GM19328 (cell line): ENCODE data around the gene DYNC2H1.
"Not testable (repeated sequence)": the region's sequence is repeated elsewhere in the genome, so short reads cannot be mapped to it uniquely, and the experiment has no call there.

ENCODE experiments used
- ATAC-seq: cut with Tn5 transposase; IDR thresholded peaks from one replicate; pipeline ENCODE4 v1.9.1; 2021; ENCODE audit warnings: mild to moderate bottlenecking, moderate library complexity; ENCODE audit not compliant: unreplicated experiment

Gene DYNC2H1

GRCh38 chr11:103364687-103365086 is 255.5 kb downstream of the DYNC2H1 start:
- no peak for ATAC-seq

GRCh38 chr11:103367650-103368049 is 258.4 kb downstream of the DYNC2H1 start:
- ATAC-seq, result no peak

GRCh38 chr11:103368145-103368544 is 258.9 kb downstream of the DYNC2H1 start:
- ATAC-seq, result no peak

GRCh38 chr11:103370076-103370475 is 260.9 kb downstream of the DYNC2H1 start:
- ATAC-seq, result no peak

GRCh38 chr11:103372906-103373305 is 263.7 kb downstream of the DYNC2H1 start:
- ATAC-seq, result no peak

GRCh38 chr11:103374227-103374626 is 265.0 kb downstream of the DYNC2H1 start:
- ATAC-seq, result not testable (repeated sequence)

- ATAC-seq, result no peak
These were observed 269.7 kb downstream of the DYNC2H1 start for GRCh38 chr11:103378931-103379330.

- ATAC-seq, result no peak
These were observed 270.8 kb downstream of the DYNC2H1 start for GRCh38 chr11:103380031-103380430.

GRCh38 chr11:103384652-103385051 is 275.4 kb downstream of the DYNC2H1 start:
- no peak for ATAC-seq

GRCh38 chr11:103395612-103396011 is 286.4 kb downstream of the DYNC2H1 start:
- ATAC-seq, result no peak

GRCh38 chr11:103396237-103396636 is 287.0 kb downstream of the DYNC2H1 start:
- no peak for ATAC-seq

- ATAC-seq, result no peak
These were observed 288.1 kb downstream of the DYNC2H1 start for GRCh38 chr11:103397369-103397768.

GRCh38 chr11:103398829-103399228 is 289.6 kb downstream of the DYNC2H1 start:
- ATAC-seq, result no peak

GRCh38 chr11:103406357-103406756 is 297.1 kb downstream of the DYNC2H1 start:
- no peak for ATAC-seq

GRCh38 chr11:103407641-103408040 is 298.4 kb downstream of the DYNC2H1 start:
- no peak for ATAC-seq

- ATAC-seq, result no peak
These were observed 304.2 kb downstream of the DYNC2H1 start for GRCh38 chr11:103413266-103413888.

- no peak for ATAC-seq
These were observed 308.8 kb downstream of the DYNC2H1 start for GRCh38 chr11:103418014-103418413.

- no peak for ATAC-seq
These were observed 311.4 kb downstream of the DYNC2H1 start for GRCh38 chr11:103420593-103420992.

GRCh38 chr11:103433386-103434072 is 324.3 kb downstream of the DYNC2H1 start:
- no peak for ATAC-seq

GRCh38 chr11:103434073-103434411 is 324.8 kb downstream of the DYNC2H1 start:
- ATAC-seq, result no peak

GRCh38 chr11:103436131-103436770 is 327.0 kb downstream of the DYNC2H1 start:
- ATAC-seq, result no peak

- ATAC-seq, result no peak
These were observed 331.8 kb downstream of the DYNC2H1 start for GRCh38 chr11:103441021-103441420.
